Measurements from ENCODE around the gene MYCBP. TPM values are rescaled to one million over a fixed set of nuclear protein-coding genes. Genes with fewer than 3 reads are reported as not detected.

The MYCBP gene
- total and polyA plus RNA-seq, 7 donors, result 13.0 to 55.7 (median 18.9) TPM

GRCh38 chr1:38815903-38816627 is 57.1 kb downstream of the MYCBP start:
- no peak for DNase-seq
- H3K4me1 ChIP-seq, result peaks cover 0 to 14% (median 13%) of the 10 kb centered on the region in 4 donors
- H3K27ac ChIP-seq, result no peak overlapping the region
- H3K36me3 ChIP-seq, result no peaks in the 10 kb centered on the region
- H3K9me3 ChIP-seq, result no peaks in the 10 kb centered on the region
- 16 to 30% methylated on average over 36 of the region's 36 CpGs for WGBS, 2 donors
- intact Hi-C loops (cut with DNase I), result loop anchor here (10.0 kb wide), 1 partner anchor 211 kb away; no protein-coding TSS in a partner anchor
- peaks cover 33 to 87% (median 45%) of the 10 kb centered on the region in 3 donors for H3K27me3 ChIP-seq
- no peak overlapping the region for H3K4me3 ChIP-seq
- TF ChIP-seq POLR2A (IDR thresholded peaks at IDR 0.05), result no peak
- TF ChIP-seq POLR2AphosphoS5 (IDR thresholded peaks at IDR 0.05), result no peak
- TF ChIP-seq CTCF (IDR thresholded peaks at IDR 0.05), result no peak
- no peak for TF ChIP-seq EP300 (IDR thresholded peaks at IDR 0.05)

GRCh38 chr1:38814984-38815464 is 58.1 kb downstream of the MYCBP start:
- peaks cover 0 to 14% (median 13%) of the 10 kb centered on the region in 4 donors for H3K4me1 ChIP-seq
- no peak overlapping the region for H3K4me3 ChIP-seq
- no peaks in the 10 kb centered on the region for H3K9me3 ChIP-seq
- no peak for DNase-seq
- intact Hi-C loops (cut with DNase I), result loop anchor here (10.0 kb wide), 1 partner anchor 210 kb away; no protein-coding TSS in a partner anchor
- no peaks in the 10 kb centered on the region for H3K36me3 ChIP-seq
- H3K27ac ChIP-seq, result no peak overlapping the region
- peaks cover 33 to 92% (median 45%) of the 10 kb centered on the region in 3 donors for H3K27me3 ChIP-seq
- 19 to 64% methylated on average over 1 of the region's 1 CpG for WGBS, 2 donors
- TF ChIP-seq CTCF (IDR thresholded peaks at IDR 0.05) (no peak), EP300 (IDR thresholded peaks at IDR 0.05) (no peak), POLR2A (IDR thresholded peaks at IDR 0.05) (no peak), POLR2AphosphoS5 (IDR thresholded peaks at IDR 0.05) (no peak)

- no peak for DNase-seq
- WGBS, 2 donors, result 57 to 67% methylated on average over 7 of the region's 7 CpGs
These were observed 58.6 kb downstream of the MYCBP start for GRCh38 chr1:38814444-38814983.

GRCh38 chr1:38812981-38813380 is 60.2 kb downstream of the MYCBP start:
- no peak for DNase-seq
- intact Hi-C loops (cut with DNase I), result loop anchor here (10.0 kb wide), 1 partner anchor 208 kb away; no protein-coding TSS in a partner anchor
- peaks cover 22 to 83% (median 25%) of the 10 kb centered on the region in 3 donors for H3K27me3 ChIP-seq

More at GRCh38 chr1:38814444-38814983, 58.6 kb downstream of the MYCBP start:
- TF ChIP-seq CTCF (IDR thresholded peaks at IDR 0.05), result no peak
- TF ChIP-seq POLR2AphosphoS5 (IDR thresholded peaks at IDR 0.05), result no peak
- no peak for TF ChIP-seq POLR2A (IDR thresholded peaks at IDR 0.05)
- TF ChIP-seq EP300 (IDR thresholded peaks at IDR 0.05), result no peak
- H3K27ac ChIP-seq, result no peak overlapping the region
- intact Hi-C loops (cut with DNase I), result loop anchor here (10.0 kb wide), 1 partner anchor 210 kb away; no protein-coding TSS in a partner anchor
- H3K27me3 ChIP-seq, result peaks cover 33 to 92% (median 41%) of the 10 kb centered on the region in 3 donors
- H3K4me3 ChIP-seq, result no peak overlapping the region
- H3K36me3 ChIP-seq, result no peaks in the 10 kb centered on the region
- H3K4me1 ChIP-seq, result peaks cover 0 to 14% (median 13%) of the 10 kb centered on the region in 4 donors
- H3K9me3 ChIP-seq, result no peaks in the 10 kb centered on the region

More at GRCh38 chr1:38812981-38813380, 60.2 kb downstream of the MYCBP start:
- Histone ChIP-seq H3K36me3 (no peaks in the 10 kb centered on the region), H3K27ac (no peak overlapping the region), H3K4me1 (peaks cover 0 to 4% (median 3%) of the 10 kb centered on the region in 4 donors), H3K9me3 (no peaks in the 10 kb centered on the region), H3K4me3 (no peak overlapping the region)
- no peak for TF ChIP-seq POLR2AphosphoS5 (IDR thresholded peaks at IDR 0.05)
- no peak for TF ChIP-seq EP300 (IDR thresholded peaks at IDR 0.05)
- TF ChIP-seq POLR2A (IDR thresholded peaks at IDR 0.05), result no peak
- no peak for TF ChIP-seq CTCF (IDR thresholded peaks at IDR 0.05)
- WGBS, 2 donors, result 44 to 59% methylated on average over 5 of the region's 5 CpGs

Small RNA genes within 50 kb of the gene (small RNA-seq; reads per million reads assigned to genes)
- gene GJA9-MYCBP, result 0 reads per million in 3 donors

Other genes starting within 250 kb of the MYCBP start
- 10 to 100 TPM; 18.2 to 24.9 (median 23.7) TPM for gene RRAGC, start 13.6 kb downstream of the MYCBP start, total RNA-seq
- gene RRAGC, start 13.6 kb downstream of the MYCBP start, polyA plus RNA-seq, result 10 to 100 TPM; 20.9 to 38.8 (median 33.0) TPM
- gene GJA9, start 8.2 kb upstream of the MYCBP start, total RNA-seq, result not detected
- under 1 TPM in 1 of 3 donors, not detected in 2; 0.50 TPM for gene GJA9, start 8.2 kb upstream of the MYCBP start, polyA plus RNA-seq
- under 1 TPM in 1 of 4 donors, not detected in 3; 0.55 TPM for gene RHBDL2, start 68.5 kb upstream of the MYCBP start, total RNA-seq
- 10 to 100 TPM in 1 of 3 donors, 1 to 10 TPM in 2; 4.6 to 24.9 (median 9.6) TPM for gene RHBDL2, start 68.5 kb upstream of the MYCBP start, polyA plus RNA-seq
- 10 to 100 TPM; 42.7 to 55.7 (median 51.6) TPM for gene AKIRIN1, start 117.9 kb upstream of the MYCBP start, total RNA-seq
- 10 to 100 TPM; 28.4 to 59.2 (median 50.5) TPM for gene AKIRIN1, start 117.9 kb upstream of the MYCBP start, polyA plus RNA-seq
- 1,000 to 10,000 TPM in 1 of 4 donors, 100 to 1,000 TPM in 3; 525 to 1,407 (median 722) TPM for gene NDUFS5, start 153.0 kb upstream of the MYCBP start, total RNA-seq
- 100 to 1,000 TPM; 586 to 662 (median 646) TPM for gene NDUFS5, start 153.0 kb upstream of the MYCBP start, polyA plus RNA-seq

Measured in sigmoid colon (tissue), 7 donors.